Adrenal gland (tissue), 12 donors: ENCODE data around the gene CCDC6. TPM values are rescaled to one million over a fixed set of nuclear protein-coding genes. Genes with fewer than 3 reads are reported as not detected.
"Not testable (repeated sequence)": the region's sequence is repeated elsewhere in the genome, so short reads cannot be mapped to it uniquely, and the experiment has no call there.

Experiments used
- DNase-seq, 7 donors: peaks; one replicate each; pipeline ENCODE4 v3.0.0-alpha.2; 2019 to 2020
- H3K27ac ChIP-seq, 5 donors: fragments of 200-600 bp; sonication (generic) in 4 of 5; 1 replicate in 3 of 5; 2 replicates in 2 of 5; pipeline versions ENCODE4 v1.5.1 to v1.8.0; 2016 to 2020; ENCODE audit warnings: mild to moderate bottlenecking in 1 of 5
- H3K27me3 ChIP-seq: fragments of 200-600 bp; 2 replicates; pipeline ENCODE4 v1.8.0; 2021
- H3K36me3 ChIP-seq, 2 donors: fragments of 200-600 bp; replicated peaks in 1 of 2; 1 replicate in 1 of 2; 2 replicates in 1 of 2; pipeline versions ENCODE4 v1.5.1 to v1.8.0; 2018 to 2022
- H3K4me1 ChIP-seq, 2 donors: fragments of 200-600 bp; replicated peaks in 1 of 2; 1 replicate in 1 of 2; 2 replicates in 1 of 2; pipeline versions ENCODE4 v1.5.1 to v1.8.0; 2018 to 2021
- H3K4me3 ChIP-seq, 4 donors: fragments of 200-600 bp; sonication (generic) in 3 of 4; one replicate each; pipeline ENCODE4 v1.5.1; 2016 to 2018
- H3K9me3 ChIP-seq, 3 donors: fragments of 200-600 bp; sonication (generic) in 1 of 3; replicated peaks in 1 of 3; 1 replicate in 2 of 3; 2 replicates in 1 of 3; pipeline versions ENCODE4 v1.5.1 to v1.8.0; 2016 to 2021
- POLR2A ChIP-seq, 2 donors: fragments of 450-650 bp; IDR thresholded peaks; one replicate each; pipeline ENCODE4 v1.6.1; 2017; ENCODE audit warnings: antibody characterized with exemption in 2 of 2, mild to moderate bottlenecking in 2 of 2, moderate library complexity in 1 of 2
- WGBS, 4 donors: extraction: QIAGEN DNeasy Blood & Tissue Kit in 2 of 4; methylation state at CpG; one replicate each; pipeline versions ENCODE4 v1.1.5 to v1.1.7; 2013 to 2017; 5-methylcytosine and 5-hydroxymethylcytosine counted together
- intact Hi-C, 2 donors: fragments of 100-400 bp; cut with DNase I; formaldehyde crosslinking; loops; one replicate each; pipeline versions ENCODE4 v1.14.1 to v1.15.0; 2022 to 2023
- polyA plus RNA-seq, 3 donors: library from polyadenylated mRNA; stranded (reverse); fragments of 200-250 nt in 2 of 3; fragments of 350-450 nt in 1 of 3; fragmentation: Illumina TruSeq in 1 of 3; extraction: RNeasy Lipid Tissue Mini Kit (QIAGEN cat#74804) in 1 of 3; gene quantifications; one replicate each; pipeline ENCODE4 v1.2.3, GENCODE V29; 2013 to 2014
- total RNA-seq, 9 donors: library from RNA; depleted of rRNA in 4 of 9; stranded (reverse); fragments of >200 nt in 4 of 9; fragments of 120-200 nt in 1 of 9; fragmentation: NEBNext Ultra II Directional in 1 of 9; extraction: Animal tissue kit (Norgen Biotek cat#: 25700) in 1 of 9; gene quantifications; one replicate each; pipeline versions ENCODE4 v1.1.0 to v1.2.4, GENCODE V29; 2013 to 2023
- TF ChIP-seq, protein P1 (sequence below), 6 experiments: fragments of 450-650 bp in 4 of 6; fragments of 200-600 bp in 2 of 6; sonication (generic) in 1 of 6; IDR thresholded peaks; 1 replicate in 5 of 6; 2 replicates in 1 of 6; pipeline versions ENCODE4 v1.5.1 to v1.8.0; 2016 to 2021; ENCODE audit warnings: antibody characterized with exemption in 6 of 6, mild to moderate bottlenecking in 2 of 6, moderate library complexity in 1 of 6
- donor health status: healthy with polysubstance abuse.
- donor health status: Bipolar disorder and iron deficiency.
- donor health status: DM: yes; HTN: yes; CAD: no.
- donor health status: DM: no; HTN: no; CAD: no.
- donor health status: DM: no; HTN: no; CAD: no.
- donor health status: DM: yes; HTN: yes; CAD: no.

CCDC6 gene
- total and polyA plus RNA-seq, 12 donors: 7.1 to 53.3 (median 32.9) TPM

DNA sequence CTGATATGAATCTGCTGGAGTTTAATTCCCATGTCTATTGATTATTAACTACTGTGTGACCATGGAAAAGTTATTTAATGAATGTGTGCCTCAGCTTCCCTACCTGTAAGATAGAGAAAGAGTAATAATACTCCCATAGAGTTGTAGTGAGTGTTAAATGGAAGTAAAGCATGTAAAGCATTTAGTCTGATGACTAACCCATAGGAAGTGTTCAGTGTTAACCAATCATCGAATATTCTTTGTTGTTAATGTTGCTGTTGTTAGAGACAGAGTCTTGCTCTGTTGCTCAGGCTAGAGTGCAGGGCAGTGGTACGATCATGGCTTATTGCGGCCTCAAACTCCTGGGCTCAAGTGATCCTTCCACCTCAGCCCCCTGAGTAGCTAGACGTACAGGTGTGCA, 36.2 kb upstream of the CCDC6 start:
- no peaks in the 10 kb centered on the region for H3K27me3 ChIP-seq
- no peak for TF ChIP-seq POLR2A (IDR thresholded peaks at IDR 0.05)
- TF ChIP-seq, protein P1, sequence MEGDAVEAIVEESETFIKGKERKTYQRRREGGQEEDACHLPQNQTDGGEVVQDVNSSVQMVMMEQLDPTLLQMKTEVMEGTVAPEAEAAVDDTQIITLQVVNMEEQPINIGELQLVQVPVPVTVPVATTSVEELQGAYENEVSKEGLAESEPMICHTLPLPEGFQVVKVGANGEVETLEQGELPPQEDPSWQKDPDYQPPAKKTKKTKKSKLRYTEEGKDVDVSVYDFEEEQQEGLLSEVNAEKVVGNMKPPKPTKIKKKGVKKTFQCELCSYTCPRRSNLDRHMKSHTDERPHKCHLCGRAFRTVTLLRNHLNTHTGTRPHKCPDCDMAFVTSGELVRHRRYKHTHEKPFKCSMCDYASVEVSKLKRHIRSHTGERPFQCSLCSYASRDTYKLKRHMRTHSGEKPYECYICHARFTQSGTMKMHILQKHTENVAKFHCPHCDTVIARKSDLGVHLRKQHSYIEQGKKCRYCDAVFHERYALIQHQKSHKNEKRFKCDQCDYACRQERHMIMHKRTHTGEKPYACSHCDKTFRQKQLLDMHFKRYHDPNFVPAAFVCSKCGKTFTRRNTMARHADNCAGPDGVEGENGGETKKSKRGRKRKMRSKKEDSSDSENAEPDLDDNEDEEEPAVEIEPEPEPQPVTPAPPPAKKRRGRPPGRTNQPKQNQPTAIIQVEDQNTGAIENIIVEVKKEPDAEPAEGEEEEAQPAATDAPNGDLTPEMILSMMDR (IDR thresholded peaks at IDR 0.05): no peak
- H3K27ac ChIP-seq: no peak overlapping the region
- DNase-seq: no peak
- WGBS, 4 donors: 84 to 100% (median 86%) methylated on average over 4 of the region's 4 CpGs
- H3K4me1 ChIP-seq: no peaks in the 10 kb centered on the region
- intact Hi-C loops: no loop called here
- no peaks in the 10 kb centered on the region for H3K36me3 ChIP-seq
- H3K9me3 ChIP-seq: no peaks in the 10 kb centered on the region
- no peak overlapping the region for H3K4me3 ChIP-seq

DNA sequence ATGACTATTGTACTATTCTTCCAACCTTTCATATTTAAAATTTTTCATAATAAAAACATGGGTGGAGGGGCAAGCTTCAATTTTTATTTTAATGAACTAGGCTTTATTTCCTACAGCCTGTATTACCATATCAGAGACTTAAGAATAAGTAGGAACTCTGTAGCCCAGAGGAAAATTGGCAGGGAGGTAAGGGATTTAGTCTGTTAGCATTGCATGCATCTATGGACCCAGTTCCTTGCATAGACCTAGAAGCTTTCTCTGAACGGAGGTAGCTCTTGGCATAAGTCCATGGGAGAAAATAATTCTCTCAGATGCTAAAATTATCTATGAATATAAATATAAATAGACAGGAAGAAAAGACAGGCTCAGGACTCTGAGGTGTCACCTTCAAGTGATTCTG, 31.4 kb upstream of the CCDC6 start:
- WGBS, 4 donors: 10 to 32% (median 28%) methylated on average over 1 of the region's 1 CpG
- no peak for DNase-seq
- H3K27ac ChIP-seq: no peak overlapping the region
- H3K36me3 ChIP-seq: no peaks in the 10 kb centered on the region
- no peaks in the 10 kb centered on the region for H3K27me3 ChIP-seq
- no peaks in the 10 kb centered on the region for H3K4me1 ChIP-seq
- H3K4me3 ChIP-seq: no peak overlapping the region
- H3K9me3 ChIP-seq: no peaks in the 10 kb centered on the region
- no peak for TF ChIP-seq POLR2A (IDR thresholded peaks at IDR 0.05)
- intact Hi-C loops: no loop called here

DNA sequence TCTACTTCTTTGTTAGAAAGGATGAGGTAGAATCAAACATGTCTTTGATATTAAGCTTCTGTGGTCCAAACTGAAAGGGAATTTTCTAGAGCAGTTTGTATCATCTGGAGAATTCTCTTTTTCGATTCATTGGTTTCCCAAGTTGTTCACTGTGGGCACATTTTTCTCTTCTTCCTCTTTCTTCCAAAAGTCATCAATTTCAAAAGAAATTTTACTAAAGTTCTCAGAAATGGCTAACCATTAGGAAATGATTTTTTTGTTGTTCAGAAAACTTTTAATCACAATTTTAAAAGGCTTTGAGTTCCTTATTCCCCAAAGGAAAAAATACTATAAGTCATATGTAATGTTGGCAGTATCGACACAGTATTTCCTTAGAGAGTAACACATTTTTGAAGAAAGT, 28.3 kb upstream of the CCDC6 start:
- Histone ChIP-seq H3K27me3 (no peaks in the 10 kb centered on the region), H3K4me3 (no peak overlapping the region), H3K27ac (no peak overlapping the region), H3K36me3 (no peaks in the 10 kb centered on the region), H3K4me1 (no peaks in the 10 kb centered on the region), H3K9me3 (no peaks in the 10 kb centered on the region)
- intact Hi-C loops: no loop called here
- no peak for DNase-seq
- TF ChIP-seq, protein P1 (IDR thresholded peaks at IDR 0.05): no peak
- no peak for TF ChIP-seq POLR2A (IDR thresholded peaks at IDR 0.05)
- 73 to 75% (median 74%) methylated on average over 2 of the region's 2 CpGs for WGBS, 4 donors

DNA sequence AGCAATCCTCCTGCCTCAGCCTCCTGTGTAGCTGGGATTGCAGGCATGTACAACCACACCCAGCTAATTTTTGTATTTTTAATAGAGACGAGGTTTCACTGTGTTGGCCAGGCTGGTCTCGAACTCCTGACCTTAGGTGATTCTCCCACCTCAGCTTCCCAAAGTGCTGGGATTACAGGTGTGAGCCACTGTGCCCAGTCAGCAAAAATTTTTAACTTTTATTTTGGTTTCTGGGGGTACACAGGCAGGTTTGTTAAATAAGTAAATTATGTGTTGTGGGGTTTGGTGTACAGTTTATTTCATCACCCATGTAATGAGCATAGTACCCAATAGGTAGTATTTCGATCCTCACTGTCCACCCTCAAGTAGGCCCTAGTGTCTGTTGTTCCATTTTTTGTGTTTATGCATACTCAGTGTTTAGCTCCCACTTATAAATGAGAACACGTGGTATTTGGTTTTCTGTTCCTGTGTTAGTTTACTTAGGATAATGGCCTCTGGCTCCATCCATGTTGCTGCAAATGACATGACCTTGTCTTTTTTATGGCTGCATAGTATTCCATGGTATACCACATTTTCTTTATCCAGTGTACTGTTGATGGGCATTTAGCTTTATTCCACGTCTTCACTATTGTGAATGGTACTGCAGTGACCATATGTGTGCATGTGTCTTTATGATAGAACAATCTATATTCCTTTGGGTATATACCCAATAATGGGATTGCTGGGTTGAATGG, 24.6 kb upstream of the CCDC6 start:
- 78 to 85% (median 82%) methylated on average over 5 of the region's 5 CpGs for WGBS, 4 donors
- H3K4me1 ChIP-seq, H3K27me3 ChIP-seq, DNase-seq, H3K36me3 ChIP-seq, H3K27ac ChIP-seq, H3K9me3 ChIP-seq, H3K4me3 ChIP-seq, intact Hi-C loops: not testable (repeated sequence)

DNA sequence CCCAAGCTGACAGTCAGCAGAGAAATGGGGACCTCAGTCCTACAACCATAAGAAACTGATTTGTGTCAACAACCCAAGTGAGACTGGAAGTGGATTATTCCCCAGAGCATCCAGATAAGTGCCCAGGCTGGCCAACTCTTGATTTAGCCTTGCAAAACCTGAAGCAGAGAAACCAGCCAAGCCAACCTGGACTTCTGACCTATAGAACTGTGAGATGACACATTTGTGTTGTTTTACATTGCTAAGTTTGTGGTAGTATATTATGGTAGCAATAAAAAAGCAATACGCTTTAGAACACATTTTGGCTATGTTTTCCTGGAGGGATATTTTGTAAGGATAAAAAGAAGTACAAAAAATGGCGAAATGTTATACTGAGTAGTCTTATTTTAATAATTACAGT, 19.7 kb upstream of the CCDC6 start:
- 86 to 88% (median 87%) methylated on average over 2 of the region's 2 CpGs for WGBS, 4 donors
- H3K4me1 ChIP-seq: no peaks in the 10 kb centered on the region
- no peak overlapping the region for H3K27ac ChIP-seq
- H3K27me3 ChIP-seq: no peaks in the 10 kb centered on the region
- intact Hi-C loops: no loop called here
- no peak for TF ChIP-seq POLR2A (IDR thresholded peaks at IDR 0.05)
- H3K4me3 ChIP-seq: no peak overlapping the region
- no peaks in the 10 kb centered on the region for H3K36me3 ChIP-seq
- peaks cover 0 to 9% (median 5%) of the 10 kb centered on the region in 3 donors for H3K9me3 ChIP-seq
- DNase-seq: no peak

DNA sequence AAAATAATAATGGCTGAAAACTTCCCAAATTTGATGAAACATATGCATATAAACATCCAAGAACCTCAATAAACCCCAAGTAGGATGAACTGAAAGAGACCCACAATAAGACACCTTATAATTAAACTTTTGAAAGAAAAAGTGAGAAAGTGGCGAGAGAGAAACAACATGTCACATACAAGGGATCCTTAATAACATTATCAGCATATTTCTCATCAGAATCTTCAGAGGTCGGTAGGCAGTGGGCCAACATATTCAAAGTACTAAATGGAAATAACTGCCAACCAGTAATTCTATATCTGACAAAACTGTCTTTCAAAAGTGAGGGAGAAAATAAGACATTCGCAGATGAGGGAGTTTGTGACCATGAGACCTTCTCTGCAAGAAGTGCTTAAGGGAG, 16.6 kb upstream of the CCDC6 start:
- Histone ChIP-seq H3K4me3 (no peak overlapping the region), H3K9me3 (peaks cover 0 to 9% (median 5%) of the 10 kb centered on the region in 3 donors), H3K27me3 (no peaks in the 10 kb centered on the region), H3K36me3 (no peaks in the 10 kb centered on the region), H3K27ac (no peak overlapping the region), H3K4me1 (no peaks in the 10 kb centered on the region)
- 59 to 65% (median 59%) methylated on average over 3 of the region's 3 CpGs for WGBS, 4 donors
- intact Hi-C loops: no loop called here
- no peak for DNase-seq
- no peak for TF ChIP-seq POLR2A (IDR thresholded peaks at IDR 0.05)
- TF ChIP-seq, protein P1 (IDR thresholded peaks at IDR 0.05): no peak
